C4-2B (cell line): ENCODE measurements around the gene MRGPRE.

Experiments
- H3K27ac ChIP-seq: fragments of 450-650 bp; 2 replicates; pipeline ENCODE4 v1.5.1; 2017
- CTCF ChIP-seq: fragments of 450-650 bp; conservative IDR thresholded peaks from 2 replicates; pipeline ENCODE4 v1.5.1; 2017; ENCODE audit warnings: mild to moderate bottlenecking
- ZFX ChIP-seq: fragments of 450-650 bp; IDR thresholded peaks from 2 replicates; pipeline ENCODE4 v1.6.1; 2017

Gene MRGPRE

GRCh38 chr11:3234846-3235245, 2.6 kb upstream of the MRGPRE start:
- TF ChIP-seq CTCF = no peak
- TF ChIP-seq ZFX = no peak
- H3K27ac ChIP-seq = no peak overlapping the region

- H3K27ac ChIP-seq = no peak overlapping the region
- TF ChIP-seq CTCF (no peak), ZFX (no peak)
Observed at GRCh38 chr11:3232956-3233355, 739 bp upstream of the MRGPRE start.

GRCh38 chr11:3231550-3231850, 717 bp downstream of the MRGPRE start:
- H3K27ac ChIP-seq = no peak overlapping the region
- TF ChIP-seq CTCF (no peak), ZFX (no peak)

GRCh38 chr11:3230636-3231549, 1.3 kb downstream of the MRGPRE start:
- no peak overlapping the region for H3K27ac ChIP-seq
- TF ChIP-seq CTCF (no peak), ZFX (no peak)

GRCh38 chr11:3229673-3230630, 2.3 kb downstream of the MRGPRE start:
- no peak for TF ChIP-seq ZFX
- TF ChIP-seq CTCF = no peak
- H3K27ac ChIP-seq = no peak overlapping the region

- no peak overlapping the region for H3K27ac ChIP-seq
- TF ChIP-seq ZFX (no peak), CTCF (no peak)
Observed at GRCh38 chr11:3228445-3228829, 3.8 kb downstream of the MRGPRE start.
